HUDEP-2 (cell line): Measurements from ENCODE around the gene KCNK13.
"Not testable (repeated sequence)": the region's sequence is repeated elsewhere in the genome, so short reads cannot be mapped to it uniquely, and the experiment has no call there.

Experiments used
- DNase-seq, 76 experiments: peaks; one replicate each; lab custom pipeline; 2025; ENCODE audit not compliant: unreplicated experiment in 76 of 76; lab: John Stamatoyannopoulos, UW

The KCNK13 gene

DNA sequence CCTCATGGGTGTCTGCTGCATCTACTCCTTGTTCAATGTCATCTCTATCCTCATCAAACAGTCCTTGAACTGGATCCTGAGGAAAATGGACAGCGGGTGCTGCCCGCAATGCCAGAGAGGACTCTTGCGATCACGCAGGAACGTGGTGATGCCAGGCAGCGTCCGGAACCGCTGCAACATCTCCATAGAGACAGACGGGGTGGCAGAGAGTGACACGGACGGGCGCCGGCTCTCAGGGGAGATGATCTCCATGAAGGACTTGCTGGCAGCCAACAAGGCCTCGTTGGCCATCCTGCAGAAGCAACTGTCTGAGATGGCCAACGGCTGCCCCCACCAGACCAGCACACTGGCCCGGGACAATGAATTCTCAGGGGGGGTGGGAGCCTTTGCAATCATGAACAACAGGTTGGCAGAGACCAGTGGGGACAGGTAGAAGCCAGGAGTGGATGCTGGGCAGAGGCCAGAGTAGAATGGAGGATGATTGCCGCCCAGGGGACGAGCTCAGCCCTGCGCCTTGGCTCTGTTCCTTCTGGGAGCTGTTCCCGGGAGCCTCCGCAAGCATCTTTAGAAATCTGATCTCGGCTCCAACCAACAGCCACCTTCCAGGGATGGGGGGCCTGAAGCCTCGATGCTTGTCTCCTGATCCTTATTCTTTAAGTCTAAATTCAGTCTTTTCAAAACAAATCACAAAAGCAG is 122.9 kb downstream of the KCNK13 start:
- no peak for DNase-seq

DNA sequence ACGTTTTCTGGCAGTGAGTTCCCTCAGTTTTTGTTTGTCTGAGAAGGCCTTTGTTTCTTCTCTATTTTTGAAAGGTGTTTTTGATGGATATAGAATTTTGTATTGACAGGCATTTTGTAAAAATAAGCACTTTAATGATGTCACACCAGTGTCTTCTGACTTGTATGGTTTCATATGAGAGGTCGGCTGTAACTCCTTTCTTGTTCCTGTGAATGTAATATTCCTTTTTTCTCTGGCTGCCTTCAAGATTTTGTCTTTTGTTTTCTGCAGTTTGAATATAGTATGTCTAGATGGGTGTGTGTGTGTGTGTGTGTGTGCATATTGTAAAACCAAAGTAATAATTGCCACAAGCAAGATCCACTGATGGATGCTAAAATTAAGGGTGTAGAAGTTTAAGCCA is 126.8 kb downstream of the KCNK13 start:
- DNase-seq = no peak

- peak in 27 of 76 experiments; percentile 1 to 31 (median 9) for DNase-seq
Measured at GRCh38 chr14:90191154-90191553, 129.4 kb downstream of the KCNK13 start.

DNA sequence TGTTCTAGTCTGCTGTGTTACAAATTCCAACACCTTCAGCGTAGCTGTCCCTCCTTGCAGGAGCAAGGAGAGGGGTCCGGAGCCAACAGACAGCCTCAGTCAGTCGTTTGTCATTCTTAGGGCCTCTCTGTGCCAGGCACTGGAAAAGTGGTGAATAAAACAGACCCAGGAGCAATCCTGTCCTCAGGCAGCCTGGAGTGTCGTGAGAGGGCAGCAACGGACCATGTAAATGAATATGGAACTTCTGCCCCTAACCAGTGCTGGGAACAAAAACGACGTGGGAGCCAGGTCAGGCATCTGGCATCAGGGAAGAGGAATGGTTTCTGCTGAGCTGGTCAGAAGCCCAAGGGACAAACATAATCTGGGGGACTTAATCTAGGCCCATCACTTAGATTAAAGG is 129.8 kb downstream of the KCNK13 start:
- no peak for DNase-seq

GRCh38 chr14:90193925-90194324 is 132.1 kb downstream of the KCNK13 start:
- peak in 19 of 76 experiments; percentile 1 to 27 (median 9) for DNase-seq

- DNase-seq = no peak
Measured at GRCh38 chr14:90194706-90195105, 132.9 kb downstream of the KCNK13 start.

DNA sequence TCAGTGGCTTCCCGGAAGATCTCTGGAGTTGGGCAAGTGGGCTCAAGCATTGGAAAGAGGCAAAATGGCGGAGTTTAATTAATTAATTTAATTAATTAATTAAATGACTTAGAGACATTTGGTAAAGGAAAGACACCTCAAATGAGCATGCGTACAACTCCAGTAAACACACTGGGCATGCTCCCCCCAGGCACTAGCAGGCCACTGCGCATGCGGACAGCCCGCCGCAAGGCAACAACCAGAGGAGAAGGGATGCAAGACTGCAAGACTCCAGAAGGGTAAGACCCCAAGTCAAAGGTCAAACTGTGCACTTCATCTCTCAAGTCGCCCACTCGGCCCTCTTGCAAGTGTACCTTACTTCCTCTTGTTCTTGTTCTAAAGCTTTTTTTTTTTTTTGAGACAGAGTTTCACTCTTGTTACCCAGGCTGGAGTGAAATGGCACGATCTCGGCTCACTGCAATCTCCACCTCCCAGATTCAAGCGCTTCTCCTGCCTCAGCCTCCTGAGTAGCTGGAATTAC is 136.8 kb downstream of the KCNK13 start:
- no peak for DNase-seq

GRCh38 chr14:90200546-90200945 is 138.8 kb downstream of the KCNK13 start:
- not testable (repeated sequence) for DNase-seq

- DNase-seq = no peak
Measured at GRCh38 chr14:90201344-90201743, 139.6 kb downstream of the KCNK13 start.

- no peak for DNase-seq
Measured at GRCh38 chr14:90204516-90204915, 142.7 kb downstream of the KCNK13 start.

GRCh38 chr14:90213099-90213748 is 151.4 kb downstream of the KCNK13 start:
- DNase-seq = no peak

GRCh38 chr14:90228478-90228877 is 166.7 kb downstream of the KCNK13 start:
- DNase-seq = no peak

DNA sequence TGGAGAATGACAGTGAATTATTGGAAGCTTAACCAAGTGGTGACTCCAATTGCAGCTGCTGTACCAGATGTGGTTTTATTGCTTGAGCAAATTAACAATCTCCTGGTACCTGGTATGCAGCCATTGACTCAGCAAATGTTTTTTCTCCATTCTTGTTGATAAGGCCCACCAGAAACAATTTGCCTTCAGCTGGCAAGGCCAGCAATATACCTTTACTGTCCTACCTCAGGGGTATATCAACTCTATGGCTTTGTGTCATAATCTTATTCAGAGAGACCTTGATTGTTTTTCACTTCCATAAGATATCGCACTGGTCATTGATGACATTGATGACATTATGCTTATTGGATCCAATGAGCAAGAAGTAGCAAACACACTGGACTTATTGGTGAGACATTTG is 168.1 kb downstream of the KCNK13 start:
- DNase-seq = not testable (repeated sequence)
